Neural progenitor cell (in vitro differentiated cells): ENCODE results near the gene PHF23. TPM values are rescaled to one million over a fixed set of nuclear protein-coding genes. Genes with fewer than 3 reads are reported as not detected.
A peak's percentile ranks its signal among the peaks of the same experiment; 100 is the strongest.

Experiments
- DNase-seq: peaks from one replicate; pipeline ENCODE4 v3.0.0-alpha.2; 2016; ENCODE audit warnings: low spot score
- H2AFZ ChIP-seq: fragments of 200-600 bp; sonication (generic); replicated peaks from 2 replicates; pipeline ENCODE4 v1.6.1; 2016; ENCODE audit warnings: antibody characterized with exemption
- H3F3A ChIP-seq: fragments of 200-600 bp; sonication (generic); 2 replicates; pipeline ENCODE4 v1.6.1; 2016; ENCODE audit warnings: antibody characterized with exemption, low read depth
- H3K27ac ChIP-seq: fragments of 200-600 bp; sonication (generic); 2 replicates; pipeline ENCODE4 v1.5.1; 2016; ENCODE audit warnings: mild to moderate bottlenecking
- H3K27me3 ChIP-seq: fragments of 200-600 bp; sonication (generic); 2 replicates; pipeline ENCODE4 v1.6.1; 2016; ENCODE audit warnings: mild to moderate bottlenecking, moderate library complexity
- H3K36me3 ChIP-seq: fragments of 200-600 bp; sonication (generic); 2 replicates; pipeline ENCODE4 v1.5.1; 2016
- H3K4me1 ChIP-seq: fragments of 200-600 bp; sonication (generic); 2 replicates; pipeline ENCODE4 v1.6.1; 2016; ENCODE audit warnings: mixed run types
- H3K4me2 ChIP-seq: fragments of 200-600 bp; sonication (generic); 2 replicates; pipeline ENCODE4 v1.6.1; 2016
- H3K4me3 ChIP-seq: fragments of 200-600 bp; sonication (generic); 2 replicates; pipeline ENCODE4 v1.5.1; 2016
- H3K79me2 ChIP-seq: fragments of 200-600 bp; sonication (generic); 2 replicates; pipeline ENCODE4 v1.6.1; 2016; ENCODE audit warnings: low read depth
- H3K9ac ChIP-seq: fragments of 200-600 bp; sonication (generic); 2 replicates; pipeline ENCODE4 v1.6.1; 2016
- H3K9me3 ChIP-seq: fragments of 200-600 bp; sonication (generic); 2 replicates; pipeline ENCODE4 v1.5.1; 2016; ENCODE audit warnings: low read depth
- H4K20me1 ChIP-seq: fragments of 200-600 bp; sonication (generic); 2 replicates; pipeline ENCODE4 v1.6.1; 2016; ENCODE audit warnings: low read depth
- H3K27ac Mint-ChIP-seq: 3 replicates; pipeline ENCODE4 v1.8.0; 2021; ENCODE audit warnings: mixed read lengths
- H3K27me3 Mint-ChIP-seq: 2 replicates; pipeline ENCODE4 v1.8.0; 2022; ENCODE audit warnings: low read depth, mild to moderate bottlenecking, inconsistent platforms, moderate library complexity, mixed read lengths; ENCODE audit not compliant: insufficient read depth
- H3K36me3 Mint-ChIP-seq: 3 replicates; pipeline ENCODE4 v1.8.0; 2021; ENCODE audit warnings: mixed read lengths
- H3K4me1 Mint-ChIP-seq: 3 replicates; pipeline ENCODE4 v1.8.0; 2021; ENCODE audit warnings: mixed read lengths
- H3K4me3 Mint-ChIP-seq: 3 replicates; pipeline ENCODE4 v1.8.0; 2021; ENCODE audit warnings: mild to moderate bottlenecking, moderate library complexity, mixed read lengths
- H3K9me3 Mint-ChIP-seq: 3 replicates; pipeline ENCODE4 v1.8.0; 2020; ENCODE audit warnings: mixed read lengths
- CTCF ChIP-seq: fragments of 200-600 bp; sonication (generic); IDR thresholded peaks from 2 replicates; pipeline ENCODE4 v1.5.1; 2017; ENCODE audit warnings: antibody characterized with exemption, mild to moderate bottlenecking
- EZH2 ChIP-seq: fragments of 200-600 bp; sonication (generic); IDR thresholded peaks from 2 replicates; pipeline ENCODE4 v1.6.1; 2017; ENCODE audit warnings: antibody characterized with exemption, mild to moderate bottlenecking, moderate library complexity
- EZH2phosphoT487 ChIP-seq: fragments of 200-600 bp; sonication (generic); IDR thresholded peaks from 2 replicates; pipeline ENCODE4 v1.6.1; 2017; ENCODE audit warnings: antibody characterized with exemption
- total RNA-seq: library from RNA; depleted of rRNA; stranded (reverse); fragments of >200 nt; gene quantifications from 2 replicates; pipeline ENCODE4 v1.2.3, GENCODE V29; 2015; ENCODE audit warnings: low replicate concordance

The PHF23 gene
- total RNA-seq, 1 donor from 2014 or later, result 31.6 TPM

GRCh38 chr17:7266784-7267183 is 27.5 kb upstream of the PHF23 start:
- no peak for TF ChIP-seq EZH2phosphoT487
- TF ChIP-seq EZH2, result no peak
- no peak for TF ChIP-seq CTCF
- Histone ChIP-seq H2AFZ (no peak overlapping the region), H3K27me3 (peaks cover 28% of the 10 kb centered on the region), H3F3A (peaks cover 19% of the 10 kb centered on the region), H3K9ac (no peak overlapping the region), H3K9me3 (no peaks in the 10 kb centered on the region), H3K36me3 (no peaks in the 10 kb centered on the region), H3K27ac (no peak overlapping the region), H3K79me2 (no peaks in the 10 kb centered on the region), H4K20me1 (no peaks in the 10 kb centered on the region), H3K4me2 (no peak overlapping the region), H3K4me1 (peaks cover 14% of the 10 kb centered on the region), H3K4me3 (no peak overlapping the region)
- H3K9me3 Mint-ChIP-seq, result no peaks in the 10 kb centered on the region
- H3K4me3 Mint-ChIP-seq, result peak overlapping the region; percentile 5
- peaks cover 8% of the 10 kb centered on the region for H3K4me1 Mint-ChIP-seq
- no peaks in the 10 kb centered on the region for H3K36me3 Mint-ChIP-seq
- peak overlapping the region; percentile 12 for H3K27ac Mint-ChIP-seq
- peaks cover 32% of the 10 kb centered on the region for H3K27me3 Mint-ChIP-seq
- no peak for DNase-seq

GRCh38 chr17:7263801-7264078 is 24.5 kb upstream of the PHF23 start:
- Mint-ChIP-seq H3K36me3 (peaks cover 8% of the 10 kb centered on the region), H3K27me3 (peaks cover 54% of the 10 kb centered on the region), H3K4me1 (peaks cover 8% of the 10 kb centered on the region), H3K27ac (no peak overlapping the region), H3K4me3 (no peak overlapping the region), H3K9me3 (no peaks in the 10 kb centered on the region)
- Histone ChIP-seq H3K4me3 (peak overlapping the region; percentile 40), H2AFZ (peak overlapping the region; percentile 86), H4K20me1 (peaks cover 11% of the 10 kb centered on the region), H3F3A (peaks cover 32% of the 10 kb centered on the region), H3K79me2 (no peaks in the 10 kb centered on the region), H3K9ac (no peak overlapping the region), H3K36me3 (no peaks in the 10 kb centered on the region), H3K27ac (no peak overlapping the region), H3K27me3 (peaks cover 49% of the 10 kb centered on the region), H3K9me3 (no peaks in the 10 kb centered on the region), H3K4me1 (peaks cover 14% of the 10 kb centered on the region), H3K4me2 (peak overlapping the region; percentile 79)
- no peak for DNase-seq
- no peak for TF ChIP-seq EZH2phosphoT487
- no peak for TF ChIP-seq CTCF

- H3K27me3 ChIP-seq, result peaks cover 49% of the 10 kb centered on the region
- Mint-ChIP-seq H3K4me1 (peaks cover 8% of the 10 kb centered on the region), H3K4me3 (peak overlapping the region; percentile 28), H3K36me3 (peaks cover 13% of the 10 kb centered on the region), H3K27ac (no peak overlapping the region), H3K27me3 (peaks cover 51% of the 10 kb centered on the region), H3K9me3 (no peaks in the 10 kb centered on the region)
- H2AFZ ChIP-seq, result peak overlapping the region; percentile 86
- peak; percentile 55 for DNase-seq
- no peaks in the 10 kb centered on the region for H3K9me3 ChIP-seq
- no peak for TF ChIP-seq EZH2phosphoT487
- TF ChIP-seq EZH2, result no peak
- no peak for TF ChIP-seq CTCF
- peaks cover 14% of the 10 kb centered on the region for H3K4me1 ChIP-seq
- peaks cover 32% of the 10 kb centered on the region for H3F3A ChIP-seq
- no peak overlapping the region for H3K27ac ChIP-seq
- H3K9ac ChIP-seq, result no peak overlapping the region
- H4K20me1 ChIP-seq, result peaks cover 11% of the 10 kb centered on the region
- peak overlapping the region; percentile 79 for H3K4me2 ChIP-seq
- no peaks in the 10 kb centered on the region for H3K36me3 ChIP-seq
- no peaks in the 10 kb centered on the region for H3K79me2 ChIP-seq
- peak overlapping the region; percentile 40 for H3K4me3 ChIP-seq
These were observed 23.9 kb upstream of the PHF23 start for GRCh38 chr17:7262935-7263800.
